CD4-positive, alpha-beta T cell treated with Interleukin-21 for 1 hour (primary cell): ENCODE data around the gene PKP3.
"Not testable (repeated sequence)": the region's sequence is repeated elsewhere in the genome, so short reads cannot be mapped to it uniquely, and the experiment has no call there.

Experiments used
- DNase-seq: peaks from one replicate; pipeline ENCODE4 v3.0.0-alpha.2; 2020

The PKP3 gene

DNA sequence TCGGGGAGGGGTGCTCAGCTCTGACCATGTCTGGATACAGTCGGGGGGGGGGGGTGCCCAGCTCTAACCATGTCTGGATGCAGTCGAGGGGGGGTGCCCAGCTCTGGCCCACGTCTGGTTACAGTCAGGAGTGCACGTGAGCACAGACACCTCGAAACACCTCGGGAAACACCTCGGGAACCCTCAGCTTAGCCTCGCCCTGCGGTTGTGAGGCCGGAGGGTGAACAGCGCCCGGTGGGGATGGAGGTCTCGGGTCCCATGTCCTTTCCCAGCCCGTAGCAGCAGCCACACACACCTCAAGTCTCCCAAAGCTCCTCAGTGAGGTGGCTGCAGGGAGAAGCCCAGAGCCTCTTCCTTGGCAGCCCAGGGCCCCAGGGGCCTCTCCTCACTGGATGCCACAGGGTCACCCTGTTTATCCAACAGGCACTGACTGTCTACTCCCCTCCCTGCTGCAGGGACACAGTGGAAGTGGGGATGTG is 18.7 kb downstream of the PKP3 start:
- no peak for DNase-seq

GRCh38 chr11:413120-414081 is 19.4 kb downstream of the PKP3 start:
- DNase-seq, result peak; percentile 18

- DNase-seq, result no peak
These were observed 20.4 kb downstream of the PKP3 start for GRCh38 chr11:414318-414857.

GRCh38 chr11:415640-416041 is 21.6 kb downstream of the PKP3 start:
- no peak for DNase-seq

- DNase-seq, result no peak
These were observed 22.2 kb downstream of the PKP3 start for GRCh38 chr11:416051-416756.

GRCh38 chr11:416757-417621 is 23.0 kb downstream of the PKP3 start:
- DNase-seq, result peak; percentile 47

GRCh38 chr11:417652-418342 is 23.8 kb downstream of the PKP3 start:
- DNase-seq, result no peak

- no peak for DNase-seq
These were observed 24.6 kb downstream of the PKP3 start for GRCh38 chr11:418343-419247.

- no peak for DNase-seq
These were observed 25.4 kb downstream of the PKP3 start for GRCh38 chr11:419248-420005.

DNA sequence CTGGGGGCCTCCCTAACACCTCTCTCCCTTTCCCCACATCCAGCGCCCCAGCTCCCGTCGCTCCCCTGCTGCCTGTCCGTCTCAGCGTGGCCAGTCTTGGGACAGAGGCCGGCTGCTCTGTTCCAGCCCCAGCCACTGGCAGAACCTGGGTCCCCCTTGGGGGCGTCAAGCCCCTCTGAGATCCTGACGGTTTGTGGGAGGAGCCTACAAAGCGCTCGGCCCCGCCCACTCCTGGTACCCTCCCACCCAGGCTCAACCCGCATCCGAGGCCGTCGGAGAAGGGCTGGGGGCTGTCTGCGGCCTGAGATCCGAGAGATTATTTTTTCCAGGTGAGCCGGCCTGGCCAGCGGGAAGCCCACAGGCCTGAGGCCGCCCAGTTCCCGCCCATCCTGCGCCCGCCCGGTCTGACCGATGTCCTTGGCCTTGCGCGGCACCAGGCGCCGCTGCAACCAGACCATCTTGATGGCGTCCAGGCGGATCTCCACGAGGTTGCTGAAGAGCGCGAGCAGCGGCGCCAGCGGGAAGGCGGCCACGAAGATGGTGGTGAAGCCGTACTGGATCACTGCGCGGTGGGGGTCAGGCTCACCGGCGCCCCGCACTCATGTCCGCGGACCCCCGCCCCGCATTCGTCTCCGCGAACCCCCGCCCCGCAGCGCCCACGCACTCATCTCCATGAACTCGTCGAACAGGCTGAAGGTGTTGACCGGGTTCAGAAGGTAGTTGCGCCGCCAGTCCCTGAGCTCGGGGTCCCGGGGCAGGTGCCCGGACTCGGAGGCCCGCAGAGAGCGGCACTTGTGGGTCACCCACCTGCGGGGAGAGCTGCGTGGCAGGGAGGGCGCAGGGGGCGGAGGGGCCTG is 26.3 kb downstream of the PKP3 start:
- no peak for DNase-seq

- no peak for DNase-seq
These were observed 26.9 kb downstream of the PKP3 start for GRCh38 chr11:420911-421321.

GRCh38 chr11:422249-422656 is 28.2 kb downstream of the PKP3 start:
- DNase-seq, result no peak

DNA sequence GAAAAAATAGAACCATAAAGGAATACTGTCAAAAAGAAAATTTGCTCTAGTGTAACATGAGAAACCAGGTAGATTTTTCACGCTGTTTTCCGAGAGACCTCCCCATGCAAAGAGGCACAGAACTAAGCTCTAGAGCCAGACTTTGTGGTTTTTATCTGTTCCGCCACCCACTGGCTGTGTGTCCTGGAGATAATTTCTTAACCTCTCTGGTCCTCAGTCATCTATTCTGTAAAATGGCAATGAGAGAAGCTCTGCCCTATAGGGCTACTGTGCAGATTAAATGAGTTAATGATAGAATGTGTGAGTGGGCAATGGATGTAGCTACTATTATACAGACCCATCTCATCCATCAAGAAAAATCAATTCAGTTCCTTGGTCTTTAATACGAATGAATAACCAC is 30.2 kb downstream of the PKP3 start:
- DNase-seq, result no peak

GRCh38 chr11:424766-425165 is 30.8 kb downstream of the PKP3 start:
- DNase-seq, result not testable (repeated sequence)

- DNase-seq, result no peak
These were observed 31.3 kb downstream of the PKP3 start for GRCh38 chr11:425301-425700.

- DNase-seq, result no peak
These were observed 32.8 kb downstream of the PKP3 start for GRCh38 chr11:426851-427250.

DNA sequence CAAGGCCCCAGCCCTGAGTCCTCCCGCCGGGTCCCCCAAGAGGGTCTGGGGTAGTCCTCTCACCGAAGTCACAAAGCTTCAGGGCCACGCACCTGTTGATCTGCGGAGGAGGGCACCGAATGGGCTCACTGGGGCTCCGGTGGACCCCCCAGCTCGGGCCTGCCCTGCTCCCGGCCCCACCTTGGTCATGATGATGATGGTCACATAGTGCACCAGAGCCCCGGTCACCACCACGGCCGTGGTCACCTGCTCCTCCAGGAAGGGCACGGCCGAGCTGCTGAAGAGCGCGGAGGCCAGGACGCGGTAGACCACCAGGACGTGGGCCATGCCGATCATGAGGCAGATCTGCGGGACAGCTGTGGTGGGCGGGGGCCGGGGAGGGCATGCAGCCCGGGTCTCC is 34.3 kb downstream of the PKP3 start:
- DNase-seq, result no peak

DNA sequence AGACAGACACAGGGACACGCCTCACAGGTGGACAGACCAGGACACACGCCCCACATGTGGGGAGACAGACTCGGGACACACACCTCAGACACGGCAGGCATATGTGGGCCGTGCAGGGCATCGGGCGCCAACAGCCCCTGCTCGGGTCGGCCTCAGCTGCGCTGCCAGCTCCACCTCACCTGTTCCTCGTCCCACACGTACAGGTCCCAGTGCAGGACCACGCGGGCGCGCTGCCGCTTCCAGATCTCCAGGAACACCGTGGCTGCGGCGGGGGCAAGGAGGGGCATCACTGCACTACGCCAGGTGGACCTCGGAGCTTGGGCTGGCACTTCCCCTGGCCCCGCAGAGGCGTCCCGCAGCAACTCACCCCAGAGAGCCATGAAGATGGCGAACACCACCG is 35.4 kb downstream of the PKP3 start:
- DNase-seq, result no peak

- DNase-seq, result no peak
These were observed 36.0 kb downstream of the PKP3 start for GRCh38 chr11:429931-430456.
